ENCODE results near the gene CHMP1B.

GRCh38 chr18:11801573-11801972, 49.6 kb upstream of the CHMP1B start:
- no peak for TF ChIP-seq POLR2A (IDR thresholded peaks at IDR 0.05)
- TF ChIP-seq CTCF (IDR thresholded peaks at IDR 0.05) = no peak
- no peak for TF ChIP-seq POLR2AphosphoS5 (IDR thresholded peaks at IDR 0.05)
- TF ChIP-seq EP300 (IDR thresholded peaks at IDR 0.05) = no peak
